Endothelial cell of umbilical vein (primary cell): ENCODE measurements around the gene KCNH1. TPM values are rescaled to one million over a fixed set of nuclear protein-coding genes. Genes with fewer than 3 reads are reported as not detected.

Experiments
- BruUV-seq: library from RNA; stranded (reverse); fragments of 400-500 nt; replicated peaks from 2 replicates; lab custom pipeline; 2021; lab: Mats Ljungman, UMichigan
- CTCF ChIA-PET: fragments of 300-600, 350-600 bp; sonication (Branson Sonifier 250); formaldehyde crosslinking; loops from one replicate; lab custom pipeline; 2021; ENCODE audit warnings: antibody characterized with exemption, inconsistent platforms; lab: Charles Lee
- POLR2A ChIA-PET: fragments of 300-600, 350-600 bp; sonication (Branson Sonifier 250); formaldehyde crosslinking; loops from one replicate; lab custom pipeline; 2021; ENCODE audit warnings: antibody characterized with exemption, inconsistent platforms; lab: Charles Lee
- DNase-seq: peaks from one replicate; pipeline ENCODE4 v3.0.0-alpha.2; 2011; ENCODE audit warnings: low read depth, low spot score
- FAIRE-seq: peaks from 2 replicates; lab custom pipeline; 2011; peaks lifted over from hg19 to GRCh38; lab: Jason Lieb, UNC
- H2AFZ ChIP-seq: 2 replicates; pipeline ENCODE4 v1.6.0; 2012; ENCODE audit warnings: low read depth, low read length, control low read depth, inconsistent platforms
- H3K27ac ChIP-seq: 2 replicates; pipeline ENCODE4 v1.5.1; 2011; ENCODE audit warnings: low read depth, mild to moderate bottlenecking, control low read depth, low read length, moderate library complexity; ENCODE audit not compliant: insufficient read depth
- H3K27me3 ChIP-seq, 2 experiments: 2 replicates each; pipeline versions ENCODE4 v1.6.0 to v1.6.1; 2011; ENCODE audit warnings: low read length in 2 of 2, mixed read lengths in 1 of 2; ENCODE audit not compliant: control insufficient read depth in 2 of 2, insufficient read depth in 2 of 2
- H3K36me3 ChIP-seq, 2 experiments: 2 replicates in 1 of 2; 3 replicates in 1 of 2; pipeline ENCODE4 v1.5.1; 2011; ENCODE audit warnings: low read length in 2 of 2, mild to moderate bottlenecking in 1 of 2, moderate library complexity in 1 of 2; ENCODE audit not compliant: control insufficient read depth in 2 of 2, insufficient read depth in 2 of 2; ENCODE audit errors: extremely low read depth in 1 of 2
- H3K4me1 ChIP-seq: 3 replicates; pipeline ENCODE4 v1.5.1; 2011; ENCODE audit warnings: mild to moderate bottlenecking, low read length; ENCODE audit not compliant: control insufficient read depth, insufficient read depth; ENCODE audit errors: extremely low read depth
- H3K4me2 ChIP-seq: 2 replicates; pipeline ENCODE4 v1.6.1; 2011; ENCODE audit warnings: low read length, control low read depth, mixed read lengths; ENCODE audit not compliant: insufficient read depth
- H3K4me3 ChIP-seq, 3 experiments: fragments of 200-600 bp in 1 of 3; sonication (generic), shearing (Covaris generic) in 1 of 3; replicated peaks in 1 of 3; 2 replicates each; pipeline ENCODE4 v1.5.1; 2011 to 2016; ENCODE audit warnings: control low read depth in 3 of 3, low read length in 3 of 3, mild to moderate bottlenecking in 2 of 3, inconsistent platforms in 1 of 3, low read depth in 1 of 3, moderate library complexity in 1 of 3; ENCODE audit not compliant: insufficient read depth in 1 of 3
- H3K79me2 ChIP-seq: 2 replicates; pipeline ENCODE4 v1.6.0; 2012; ENCODE audit warnings: low read length, inconsistent platforms; ENCODE audit not compliant: control insufficient read depth, insufficient read depth
- H3K9ac ChIP-seq: replicated peaks from 2 replicates; pipeline ENCODE3; 2011; ENCODE audit warnings: low read length, control low read depth; ENCODE audit not compliant: insufficient read depth; ENCODE audit errors: extremely low read depth
- H3K9me1 ChIP-seq: replicated peaks from 3 replicates; pipeline ENCODE4 v1.6.0; 2011; ENCODE audit warnings: mild to moderate bottlenecking, low read length; ENCODE audit not compliant: control insufficient read depth, insufficient read depth; ENCODE audit errors: extremely low read depth
- H3K9me3 ChIP-seq: replicated peaks from 2 replicates; pipeline ENCODE4 v1.5.1; 2012; ENCODE audit warnings: low read length, inconsistent platforms; ENCODE audit not compliant: control insufficient read depth, insufficient read depth
- H4K20me1 ChIP-seq: replicated peaks from 2 replicates; pipeline ENCODE3; 2011; ENCODE audit warnings: mild to moderate bottlenecking, low read length; ENCODE audit not compliant: control insufficient read depth, insufficient read depth; ENCODE audit errors: extremely low read depth
- CTCF ChIP-seq, 2 donors: IDR thresholded peaks; 1 replicate in 1 of 2; 2 replicates in 1 of 2; pipeline ENCODE4 v1.5.1; 2011; ENCODE audit warnings: low read length in 2 of 2, mild to moderate bottlenecking in 2 of 2, moderate library complexity in 2 of 2, control low read depth in 1 of 2, inconsistent platforms in 1 of 2, low read depth in 1 of 2; ENCODE audit not compliant: insufficient read depth in 1 of 2; ENCODE audit errors: extremely low read depth in 1 of 2
- EZH2 ChIP-seq: IDR thresholded peaks from 2 replicates; pipeline ENCODE4 v1.6.1; 2012; ENCODE audit warnings: borderline replicate concordance, low read depth, mild to moderate bottlenecking, moderate library complexity, low read length, inconsistent platforms; ENCODE audit not compliant: severe bottlenecking
- FOS ChIP-seq: IDR thresholded peaks from 2 replicates; pipeline ENCODE4 v1.6.1; 2011; ENCODE audit warnings: mild to moderate bottlenecking, low read length, moderate library complexity, borderline replicate concordance; ENCODE audit not compliant: insufficient read depth
- GATA2 ChIP-seq: IDR thresholded peaks from 2 replicates; pipeline ENCODE4 v1.7.0; 2011; ENCODE audit warnings: low read depth, mild to moderate bottlenecking, moderate library complexity, mixed read lengths, low read length; ENCODE audit not compliant: insufficient read length, insufficient read depth
- JUN ChIP-seq: IDR thresholded peaks from 2 replicates; pipeline ENCODE4 v1.6.1; 2011; ENCODE audit warnings: borderline replicate concordance, low read depth; ENCODE audit not compliant: insufficient read length, insufficient read depth
- MAX ChIP-seq: IDR thresholded peaks from 2 replicates; pipeline ENCODE4 v1.6.1; 2011; ENCODE audit not compliant: insufficient read depth, insufficient read length
- MYC ChIP-seq: IDR thresholded peaks from one replicate; pipeline ENCODE4 v1.6.1; 2011; ENCODE audit warnings: mild to moderate bottlenecking, low read depth, low read length
- POLR2A ChIP-seq: IDR thresholded peaks from 2 replicates; pipeline ENCODE4 v1.6.1; 2012; ENCODE audit warnings: low read depth, mild to moderate bottlenecking, control low read depth, low read length
- POLR2AphosphoS5 ChIP-seq: IDR thresholded peaks from 2 replicates; pipeline ENCODE4 v1.6.1; 2012; ENCODE audit warnings: low read depth, mild to moderate bottlenecking, control low read depth, low read length, moderate library complexity; ENCODE audit not compliant: insufficient read depth
- dilution Hi-C: fragments of 300-500 bp; cut with MboI; formaldehyde crosslinking; loops from one replicate; pipeline ENCODE4 v1.15.0; 2019; ENCODE audit warnings: low sequenced_read_pairs; ENCODE audit not compliant: extremely low pct_ligation_motif_present
- intact Hi-C: fragments of 100-400 bp; cut with micrococcal nuclease; formaldehyde crosslinking; loops from one replicate; pipeline ENCODE4 v1.10.0; 2022
- polyA plus RNA-seq, 4 experiments: library from polyadenylated mRNA; depleted of rRNA in 3 of 4; stranded (reverse) in 3 of 4; unstranded in 1 of 4; fragments of >200 nt; gene quantifications; 2 replicates each; pipeline versions ENCODE4 v1.2.1 to v1.2.3, GENCODE V29; 2011 to 2012; ENCODE audit warnings: missing spikeins in 1 of 4
- total RNA-seq: library from RNA; stranded (reverse); gene quantifications from 2 replicates; pipeline ENCODE4 v1.2.3, GENCODE V29; 2021

The KCNH1 gene
- total and polyA plus RNA-seq, 2 donors (not counting 3 experiments of a cell fraction or from before 2014, with no cell fraction given) = not detected

GRCh38 chr1:210787800-210788199 lies 346.1 kb downstream of the KCNH1 start:
- Histone ChIP-seq H3K79me2 (no peaks in the 10 kb centered on the region), H2AFZ (no peak overlapping the region), H3K27me3 (no peaks in the 10 kb centered on the region), H3K9me3 (peaks cover 2% of the 10 kb centered on the region), H3K4me2 (no peak overlapping the region), H3K4me3 (no peak overlapping the region), H3K36me3 (no peaks in the 10 kb centered on the region), H3K9me1 (no peaks in the 10 kb centered on the region), H3K4me1 (no peaks in the 10 kb centered on the region), H4K20me1 (no peaks in the 10 kb centered on the region), H3K9ac (no peak overlapping the region), H3K27ac (no peak overlapping the region)
- ChIA-PET CTCF (no interaction called here), POLR2A (no interaction called here)
- dilution Hi-C loops (no loop called here), intact Hi-C loops (no loop called here)
- BruUV-seq = no TSS peak
- no peak for TF ChIP-seq EZH2
- no peak for TF ChIP-seq GATA2
- TF ChIP-seq JUN = no peak
- DNase-seq (no peak), FAIRE-seq (no peak)

GRCh38 chr1:210786546-210786945 lies 347.4 kb downstream of the KCNH1 start:
- Histone ChIP-seq H3K27me3 (no peaks in the 10 kb centered on the region), H4K20me1 (no peaks in the 10 kb centered on the region), H3K9me3 (peaks cover 2% of the 10 kb centered on the region), H3K4me2 (no peak overlapping the region), H2AFZ (no peak overlapping the region), H3K9me1 (no peaks in the 10 kb centered on the region), H3K9ac (no peak overlapping the region), H3K4me1 (no peaks in the 10 kb centered on the region), H3K36me3 (no peaks in the 10 kb centered on the region), H3K27ac (no peak overlapping the region), H3K79me2 (no peaks in the 10 kb centered on the region), H3K4me3 (no peak overlapping the region)
- TF ChIP-seq CTCF (IDR thresholded peaks at IDR 0.05; ENCODE audit: extremely low read depth in 1 of 2, insufficient read depth in 1 of 2, low read depth in 1 of 2, low read length in 2 of 2) = no peak
- TF ChIP-seq POLR2AphosphoS5 = no peak
- no peak for TF ChIP-seq FOS
- no peak for TF ChIP-seq POLR2A
- no peak for TF ChIP-seq JUN
- TF ChIP-seq EZH2 = no peak
- TF ChIP-seq MYC = no peak
- TF ChIP-seq GATA2 = no peak
- no peak for TF ChIP-seq MAX
- intact Hi-C loops = no loop called here
- CTCF ChIA-PET = no interaction called here
- no peak for DNase-seq
- dilution Hi-C loops = no loop called here
- BruUV-seq = no TSS peak
- no peak for FAIRE-seq
- POLR2A ChIA-PET = no interaction called here
